Measurements from ENCODE around the gene CHSY1. TPM values are rescaled to one million over a fixed set of nuclear protein-coding genes. Genes with fewer than 3 reads are reported as not detected.

The CHSY1 gene
- total RNA-seq, 1 donor from 2014 or later = 69.3 TPM

DNA sequence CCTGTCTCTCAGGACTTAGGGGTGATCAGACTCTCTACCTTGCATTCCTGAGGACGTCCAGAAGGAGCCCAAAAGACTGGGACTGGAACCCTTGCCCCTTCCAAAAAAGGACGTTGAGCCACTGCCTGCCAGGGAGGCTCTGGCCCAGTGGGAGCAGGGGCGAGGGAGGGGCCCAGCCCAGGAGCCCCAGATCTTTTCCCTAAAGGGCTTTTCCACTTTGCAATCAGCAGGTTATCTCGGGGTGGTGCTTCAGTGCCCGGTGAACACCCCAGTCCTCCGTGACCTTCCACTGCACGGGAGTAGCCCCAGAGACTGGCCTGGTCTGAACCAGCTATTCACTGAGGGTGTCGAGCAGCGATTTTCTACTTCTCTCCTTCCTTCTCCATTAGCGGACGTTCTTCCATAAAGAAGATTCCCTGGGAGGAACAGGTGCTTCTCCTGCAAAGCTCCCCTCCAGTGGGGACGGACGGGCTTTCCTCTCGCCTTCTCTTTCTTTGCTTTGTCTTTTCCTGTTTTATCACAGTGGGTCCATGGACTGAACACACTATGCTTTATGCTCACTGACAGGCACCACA is 113.7 kb downstream of the CHSY1 start:
- H3K4me3 Mint-ChIP-seq = no peak overlapping the region
- TF ChIP-seq, protein P1, sequence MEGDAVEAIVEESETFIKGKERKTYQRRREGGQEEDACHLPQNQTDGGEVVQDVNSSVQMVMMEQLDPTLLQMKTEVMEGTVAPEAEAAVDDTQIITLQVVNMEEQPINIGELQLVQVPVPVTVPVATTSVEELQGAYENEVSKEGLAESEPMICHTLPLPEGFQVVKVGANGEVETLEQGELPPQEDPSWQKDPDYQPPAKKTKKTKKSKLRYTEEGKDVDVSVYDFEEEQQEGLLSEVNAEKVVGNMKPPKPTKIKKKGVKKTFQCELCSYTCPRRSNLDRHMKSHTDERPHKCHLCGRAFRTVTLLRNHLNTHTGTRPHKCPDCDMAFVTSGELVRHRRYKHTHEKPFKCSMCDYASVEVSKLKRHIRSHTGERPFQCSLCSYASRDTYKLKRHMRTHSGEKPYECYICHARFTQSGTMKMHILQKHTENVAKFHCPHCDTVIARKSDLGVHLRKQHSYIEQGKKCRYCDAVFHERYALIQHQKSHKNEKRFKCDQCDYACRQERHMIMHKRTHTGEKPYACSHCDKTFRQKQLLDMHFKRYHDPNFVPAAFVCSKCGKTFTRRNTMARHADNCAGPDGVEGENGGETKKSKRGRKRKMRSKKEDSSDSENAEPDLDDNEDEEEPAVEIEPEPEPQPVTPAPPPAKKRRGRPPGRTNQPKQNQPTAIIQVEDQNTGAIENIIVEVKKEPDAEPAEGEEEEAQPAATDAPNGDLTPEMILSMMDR (IDR thresholded peaks at IDR 0.05; ENCODE audit: unreplicated experiment) = no peak
- no peaks in the 10 kb centered on the region for H3K4me1 Mint-ChIP-seq
- H3K27me3 Mint-ChIP-seq (ENCODE audit: low read depth) = no peaks in the 10 kb centered on the region
- no peak for DNase-seq (ENCODE audit: low spot score in 2 of 2, unreplicated experiment in 2 of 2)
- H3K27ac Mint-ChIP-seq = no peak overlapping the region
- H3K36me3 Mint-ChIP-seq = no peaks in the 10 kb centered on the region
- peaks cover 4% of the 10 kb centered on the region for H3K9me3 Mint-ChIP-seq

DNA sequence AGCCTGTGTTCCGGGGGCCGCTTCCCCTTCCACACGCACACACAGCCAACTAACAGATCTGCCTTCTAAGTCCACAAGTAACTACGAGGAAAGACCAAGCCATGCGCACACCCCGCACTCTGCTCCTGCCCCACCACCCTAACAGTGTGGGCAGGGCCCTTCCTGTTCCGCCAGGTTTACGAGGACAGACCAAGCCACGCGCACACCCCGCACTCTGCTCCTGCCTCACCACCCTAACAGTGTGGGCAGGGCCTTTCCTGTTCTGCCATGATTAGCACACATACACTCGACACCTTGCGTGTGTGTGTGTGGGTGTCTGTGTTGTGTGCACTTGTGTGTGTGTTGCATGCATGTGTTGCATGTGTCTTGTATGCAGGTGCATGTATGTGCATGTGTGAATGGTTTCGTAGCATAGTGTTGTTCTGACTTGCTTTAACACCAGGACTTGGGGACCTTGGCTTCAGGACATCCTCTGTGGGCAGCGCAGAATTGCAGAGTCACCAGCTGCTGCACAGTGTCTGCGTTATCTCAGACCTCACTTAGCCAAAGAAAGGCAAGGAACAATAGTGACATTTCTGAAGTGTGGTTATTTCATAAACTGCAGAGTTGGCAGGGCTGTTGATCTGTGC is 114.4 kb downstream of the CHSY1 start:
- no peak overlapping the region for H3K4me3 Mint-ChIP-seq
- H3K9me3 Mint-ChIP-seq = peaks cover 4% of the 10 kb centered on the region
- no peaks in the 10 kb centered on the region for H3K27me3 Mint-ChIP-seq (ENCODE audit: low read depth)
- no peak for DNase-seq (ENCODE audit: low spot score in 2 of 2, unreplicated experiment in 2 of 2)
- no peaks in the 10 kb centered on the region for H3K36me3 Mint-ChIP-seq
- no peak overlapping the region for H3K27ac Mint-ChIP-seq
- H3K4me1 Mint-ChIP-seq = no peaks in the 10 kb centered on the region
- TF ChIP-seq, protein P1 (IDR thresholded peaks at IDR 0.05; ENCODE audit: unreplicated experiment) = no peak

DNA sequence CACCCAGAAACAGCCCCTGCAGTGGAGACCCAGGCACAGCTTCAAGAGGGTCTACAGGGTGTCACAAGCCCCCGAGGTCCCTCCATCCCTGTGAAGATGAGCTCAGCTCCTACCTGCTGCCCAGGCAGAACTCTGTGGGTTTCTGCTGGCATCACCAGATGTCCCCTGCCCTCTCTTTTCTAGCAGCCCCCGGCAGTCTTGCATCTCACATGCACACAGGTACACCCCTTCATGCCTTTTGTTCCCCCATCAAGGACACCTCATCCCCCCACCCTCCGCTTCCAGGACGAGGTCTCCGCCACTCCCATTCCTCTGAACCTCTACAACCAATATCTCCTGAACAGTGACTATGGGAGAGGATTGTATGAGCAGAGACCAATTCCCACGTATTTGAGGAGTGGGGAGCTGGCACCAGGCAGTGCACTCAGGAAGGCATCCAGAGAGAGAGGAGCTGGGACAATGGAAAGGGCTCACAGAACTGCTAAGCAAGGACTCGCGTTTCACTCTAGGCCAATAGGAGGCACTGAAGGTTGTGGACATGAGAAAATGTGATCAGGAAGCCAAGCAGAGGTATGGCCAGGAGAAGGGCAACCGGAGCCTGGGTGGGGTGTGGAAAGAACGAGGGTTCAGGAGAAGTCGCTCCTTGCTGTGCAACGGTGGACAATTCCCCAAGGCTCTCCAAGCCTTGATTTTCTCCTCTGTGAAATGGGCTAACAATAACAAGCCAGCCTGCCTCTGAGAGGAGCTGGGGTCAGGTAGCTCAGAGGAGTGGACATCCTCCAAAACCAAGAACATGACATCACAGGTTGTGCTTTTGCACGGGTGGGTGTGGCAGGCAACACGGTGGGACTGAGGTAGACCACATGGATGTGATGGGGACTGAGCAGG is 115.2 kb downstream of the CHSY1 start:
- Mint-ChIP-seq H3K27ac (no peak overlapping the region), H3K4me3 (no peak overlapping the region), H3K36me3 (no peaks in the 10 kb centered on the region), H3K27me3 (ENCODE audit: low read depth) (no peaks in the 10 kb centered on the region), H3K4me1 (no peaks in the 10 kb centered on the region), H3K9me3 (peaks cover 4% of the 10 kb centered on the region)
- no peak for DNase-seq (ENCODE audit: low spot score in 2 of 2, unreplicated experiment in 2 of 2)
- TF ChIP-seq, protein P1 (IDR thresholded peaks at IDR 0.05; ENCODE audit: unreplicated experiment) = no peak

DNA sequence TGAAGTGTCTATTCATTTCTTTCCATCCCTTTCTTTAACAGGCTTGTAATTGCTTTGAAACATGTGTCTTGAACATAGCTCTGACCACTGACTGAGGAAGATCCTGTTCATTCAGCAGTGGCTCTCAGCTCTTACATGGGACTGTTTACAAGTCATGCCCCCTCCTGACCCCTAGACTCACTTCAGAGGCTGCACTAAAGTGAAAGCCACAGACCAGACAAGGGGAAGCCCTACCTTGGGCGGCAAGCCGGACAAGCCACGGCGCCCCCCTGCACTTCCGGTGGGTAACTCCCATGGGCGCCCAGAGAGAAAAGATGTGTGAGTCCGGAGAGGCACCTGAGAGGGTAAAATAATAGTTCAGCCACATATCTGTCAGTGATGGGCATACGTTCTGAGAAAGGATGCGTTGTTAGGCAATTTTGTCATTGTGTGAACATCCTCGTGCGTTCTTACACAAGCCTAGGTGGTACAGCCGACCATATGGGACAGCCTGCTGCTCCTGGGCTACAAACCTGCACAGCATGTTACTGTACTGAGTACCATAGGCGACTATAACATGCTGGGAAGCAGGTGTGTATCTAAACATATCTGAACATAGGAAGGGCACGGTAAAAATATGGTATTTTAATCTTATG is 116.2 kb downstream of the CHSY1 start:
- peaks cover 4% of the 10 kb centered on the region for H3K9me3 Mint-ChIP-seq
- no peak for DNase-seq (ENCODE audit: low spot score in 2 of 2, unreplicated experiment in 2 of 2)
- H3K27me3 Mint-ChIP-seq (ENCODE audit: low read depth) = peaks cover 1% of the 10 kb centered on the region
- no peak overlapping the region for H3K4me3 Mint-ChIP-seq
- H3K27ac Mint-ChIP-seq = no peak overlapping the region
- H3K36me3 Mint-ChIP-seq = no peaks in the 10 kb centered on the region
- TF ChIP-seq, protein P1 (IDR thresholded peaks at IDR 0.05; ENCODE audit: unreplicated experiment) = no peak
- H3K4me1 Mint-ChIP-seq = no peaks in the 10 kb centered on the region

DNA sequence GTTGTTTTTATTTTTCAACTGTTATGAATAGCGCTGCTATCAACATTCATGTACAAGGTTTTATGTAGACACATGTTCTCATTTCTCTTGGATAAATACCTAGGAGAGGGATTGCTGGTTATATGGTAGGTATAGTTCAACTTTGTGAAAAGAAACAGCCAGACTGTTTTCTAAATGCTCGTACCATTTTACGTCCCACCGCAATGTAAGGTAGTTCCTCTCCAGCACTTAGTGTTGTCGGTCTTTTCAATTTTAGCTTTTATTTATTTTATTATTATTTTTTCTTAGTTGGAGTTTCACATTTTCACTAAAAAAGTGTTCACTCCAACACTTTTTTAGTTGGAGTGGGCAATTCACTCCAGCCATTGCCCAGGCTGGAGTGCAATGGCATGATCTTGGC is 117.1 kb downstream of the CHSY1 start:
- no peaks in the 10 kb centered on the region for H3K36me3 Mint-ChIP-seq
- TF ChIP-seq, protein P1 (IDR thresholded peaks at IDR 0.05; ENCODE audit: unreplicated experiment) = no peak
- DNase-seq (ENCODE audit: low spot score in 2 of 2, unreplicated experiment in 2 of 2) = no peak
- no peak overlapping the region for H3K27ac Mint-ChIP-seq
- H3K4me3 Mint-ChIP-seq = no peak overlapping the region
- peaks cover 10% of the 10 kb centered on the region for H3K9me3 Mint-ChIP-seq
- H3K4me1 Mint-ChIP-seq = no peaks in the 10 kb centered on the region
- peaks cover 1% of the 10 kb centered on the region for H3K27me3 Mint-ChIP-seq (ENCODE audit: low read depth)
